ENCODE results near the gene SUSD3. TPM values are rescaled to one million over a fixed set of nuclear protein-coding genes. Genes with fewer than 3 reads are reported as not detected.
A peak's percentile ranks its signal among the peaks of the same experiment; 100 is the strongest.
"Not testable (repeated sequence)": the region's sequence is repeated elsewhere in the genome, so short reads cannot be mapped to it uniquely, and the experiment has no call there.

The SUSD3 gene
- polyA plus RNA-seq, 6 donors from 2014 or later: 35.3 to 70.1 (median 52.5) TPM

DNA sequence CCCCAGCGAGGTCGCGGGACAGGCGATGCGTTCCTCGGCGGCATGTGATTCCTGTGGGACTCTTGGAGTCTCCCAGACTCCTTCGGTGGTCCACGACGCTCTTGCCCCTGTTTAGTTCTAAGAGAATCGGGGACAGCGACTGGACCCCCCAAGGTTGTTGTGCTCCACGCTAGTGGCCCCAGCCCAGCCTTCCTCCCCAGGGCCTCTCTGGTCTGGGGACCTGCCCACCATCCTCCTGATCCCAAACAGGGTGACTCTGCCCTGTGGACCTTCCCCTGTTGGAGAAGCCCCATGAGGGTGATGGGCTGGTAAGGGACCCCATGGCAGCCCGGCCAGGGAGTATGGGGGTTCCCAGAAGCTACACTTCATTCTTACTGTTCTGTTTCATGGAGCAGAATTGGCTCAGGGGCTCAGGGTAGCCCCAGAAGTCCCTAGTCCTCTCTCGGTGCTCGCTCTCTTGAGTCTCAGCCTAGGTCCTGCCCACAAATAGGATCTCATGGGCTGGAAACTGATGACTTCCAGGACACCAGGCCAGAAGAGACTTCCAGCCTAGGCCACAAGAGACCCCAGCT is 38.4 kb downstream of the SUSD3 start:
- H3K9me3 Mint-ChIP-seq: no peaks in the 10 kb centered on the region
- peaks cover 45 to 62% (median 55%) of the 10 kb centered on the region in 3 donors for H3K4me1 Mint-ChIP-seq
- DNase-seq: no peak
- no peaks in the 10 kb centered on the region for H3K36me3 Mint-ChIP-seq
- peak overlapping the region; percentile 64 to 93 (median 78) for H3K27ac Mint-ChIP-seq
- H3K27me3 Mint-ChIP-seq: no peaks in the 10 kb centered on the region
- no peak for ATAC-seq (ENCODE audit: low read depth in 2 of 2)
- peak overlapping the region; percentile 83 to 91 (median 88) for H3K4me3 Mint-ChIP-seq

DNA sequence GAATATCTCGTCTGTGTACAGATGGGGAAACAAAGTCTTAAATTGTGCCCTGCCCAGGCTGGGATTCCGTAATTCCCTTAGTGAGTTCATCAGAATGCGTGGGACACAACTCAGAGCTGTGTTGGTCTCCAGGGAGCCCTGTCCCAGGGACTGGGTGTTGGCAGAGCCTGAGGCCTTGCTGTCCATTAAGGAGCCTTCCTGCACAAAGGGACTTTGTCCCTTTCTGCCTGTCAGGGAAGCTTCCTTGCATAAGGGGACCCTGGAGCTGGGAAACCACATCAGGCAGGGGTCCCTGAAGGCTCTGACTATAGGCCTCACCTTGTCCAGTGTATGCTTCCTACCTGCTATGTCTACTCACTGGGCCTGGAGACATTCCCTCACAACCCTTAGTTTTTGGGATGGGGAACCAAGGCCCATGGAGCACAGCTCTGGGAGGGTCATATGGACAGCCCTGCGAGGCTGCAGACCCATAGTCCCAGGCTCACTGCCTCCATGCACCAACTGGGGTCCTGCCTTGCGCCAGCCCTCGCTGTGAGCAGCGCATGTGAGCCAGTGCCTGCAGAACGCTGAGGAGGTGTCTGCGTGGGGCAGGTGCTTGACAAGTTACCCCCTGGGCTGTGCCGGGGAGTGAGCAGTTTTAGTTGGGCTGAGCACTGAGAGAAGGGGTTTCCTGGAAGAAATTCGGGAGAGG is 39.2 kb downstream of the SUSD3 start:
- Mint-ChIP-seq H3K27me3 (no peaks in the 10 kb centered on the region), H3K27ac (peak overlapping the region in 5 of 6 donors; percentile 73 to 93 (median 85)), H3K9me3 (no peaks in the 10 kb centered on the region), H3K4me1 (peaks cover 38 to 55% (median 49%) of the 10 kb centered on the region in 3 donors), H3K36me3 (no peaks in the 10 kb centered on the region), H3K4me3 (peak overlapping the region; percentile 83 to 91 (median 88))
- no peak for DNase-seq
- ATAC-seq (ENCODE audit: low read depth in 2 of 2): no peak

DNA sequence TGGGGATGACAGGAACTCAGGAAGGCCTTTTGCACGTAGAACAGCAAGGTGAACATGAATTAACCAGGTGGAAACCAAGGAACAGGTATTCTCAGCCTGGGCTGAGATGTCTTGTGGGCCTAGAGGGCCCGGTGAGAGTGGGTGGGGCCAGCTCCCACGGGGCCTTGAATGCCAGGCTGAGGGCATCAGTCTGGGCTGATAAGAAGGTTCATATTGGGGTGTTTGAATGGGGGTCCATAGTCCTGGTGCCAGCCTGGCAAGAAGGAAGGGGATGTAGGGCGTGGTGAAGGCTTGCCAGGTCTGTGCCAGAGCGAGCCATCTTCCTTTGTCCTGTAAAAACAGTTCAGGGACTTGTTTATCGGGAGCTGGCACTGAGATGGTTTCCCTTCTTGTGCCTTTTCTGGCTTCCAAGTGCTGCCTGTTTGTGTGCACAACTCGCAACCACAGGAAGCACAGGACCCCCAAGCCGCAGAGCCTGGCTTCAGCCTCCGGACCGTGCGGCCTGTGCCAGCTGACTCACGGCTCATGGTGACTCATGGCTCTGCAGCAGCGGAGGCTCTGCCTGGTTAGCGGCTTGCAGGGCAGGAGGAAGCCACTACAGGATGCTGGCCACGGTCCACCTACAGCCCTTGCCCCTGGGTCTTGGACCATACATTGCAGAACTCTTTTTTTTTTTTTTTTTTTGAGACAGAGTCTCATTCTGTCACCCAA is 39.9 kb downstream of the SUSD3 start:
- ATAC-seq (ENCODE audit: low read depth in 2 of 2) (no peak), DNase-seq (peak; percentile 26)
- Mint-ChIP-seq H3K27ac (peak overlapping the region in 5 of 6 donors; percentile 34 to 93 (median 85)), H3K36me3 (no peaks in the 10 kb centered on the region), H3K4me3 (peak overlapping the region; percentile 47 to 91 (median 86)), H3K4me1 (peaks cover 30 to 47% (median 41%) of the 10 kb centered on the region in 3 donors), H3K27me3 (no peaks in the 10 kb centered on the region), H3K9me3 (peaks cover 0 to 1% (median 0%) of the 10 kb centered on the region in 7 donors)

DNA sequence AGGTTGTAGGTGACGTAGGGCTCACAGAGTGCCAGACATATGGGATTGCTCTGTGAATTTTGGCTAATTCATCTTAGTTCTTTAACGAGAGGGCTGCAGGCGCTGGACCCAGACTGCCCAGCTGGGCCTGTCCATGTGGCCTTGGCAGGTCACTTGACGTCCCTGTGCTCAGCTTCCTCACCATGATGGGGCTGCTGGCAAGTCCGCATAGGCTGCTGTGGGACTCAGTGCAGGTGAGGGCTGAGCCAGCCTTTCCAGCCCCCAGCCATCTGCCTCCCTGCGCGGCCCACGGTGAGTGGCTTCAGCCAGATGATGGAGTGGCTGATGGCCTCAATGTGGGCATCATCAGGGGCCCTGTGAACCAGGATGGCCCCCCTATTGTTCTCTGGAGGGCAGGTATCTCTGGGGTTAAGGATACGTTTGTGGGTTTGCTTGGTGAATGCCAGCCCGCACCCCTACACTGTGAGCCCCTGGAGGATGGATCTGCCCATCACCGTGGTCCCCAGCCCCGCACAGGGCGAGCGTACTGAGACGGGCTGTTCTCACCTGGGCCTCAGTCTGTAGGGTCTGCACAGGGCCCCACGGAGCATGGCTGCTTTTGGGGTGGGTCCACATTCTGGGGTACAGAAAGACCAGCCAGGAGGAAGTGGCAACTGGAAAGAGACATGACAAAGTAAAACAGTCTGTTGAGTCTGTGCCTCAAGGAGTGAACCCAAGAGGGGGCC is 41.2 kb downstream of the SUSD3 start:
- no peaks in the 10 kb centered on the region for H3K27me3 Mint-ChIP-seq
- H3K27ac Mint-ChIP-seq: no peak overlapping the region
- peaks cover 7 to 8% of the 10 kb centered on the region in 2 donors for H3K36me3 Mint-ChIP-seq
- peak overlapping the region in 5 of 8 donors; percentile 11 to 83 (median 58) for H3K4me3 Mint-ChIP-seq
- DNase-seq (no peak), ATAC-seq (ENCODE audit: low read depth in 2 of 2) (no peak)
- peaks cover under 1 to 14% (median 10%) of the 10 kb centered on the region in 7 donors for H3K9me3 Mint-ChIP-seq
- H3K4me1 Mint-ChIP-seq: peaks cover 19 to 35% (median 28%) of the 10 kb centered on the region in 3 donors

DNA sequence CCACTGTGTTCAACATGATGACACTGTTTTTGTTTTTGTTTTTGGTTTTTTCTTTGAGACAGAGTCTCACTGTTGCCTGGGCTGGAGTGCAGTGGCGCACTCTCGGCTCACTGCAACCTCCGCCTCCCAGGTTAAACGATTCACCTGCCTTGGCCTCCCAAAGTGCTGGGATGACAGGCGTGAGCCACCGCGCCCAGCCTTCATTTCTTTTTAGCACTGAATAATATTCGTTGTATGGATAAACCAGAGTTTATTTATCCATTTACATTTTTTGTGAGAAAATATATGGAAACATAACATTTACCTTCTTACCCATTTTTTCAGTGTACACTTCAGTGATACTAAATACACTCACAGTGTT is 41.8 kb downstream of the SUSD3 start:
- DNase-seq (no peak), ATAC-seq (ENCODE audit: low read depth in 2 of 2) (no peak)
- Mint-ChIP-seq H3K4me3 (peak overlapping the region in 2 of 8 donors; percentile 37 to 43), H3K36me3 (peaks cover 9 to 13% of the 10 kb centered on the region in 2 donors), H3K9me3 (peaks cover 2 to 19% (median 14%) of the 10 kb centered on the region in 7 donors), H3K27ac (no peak overlapping the region), H3K27me3 (no peaks in the 10 kb centered on the region), H3K4me1 (peaks cover 19 to 32% (median 23%) of the 10 kb centered on the region in 3 donors)

DNA sequence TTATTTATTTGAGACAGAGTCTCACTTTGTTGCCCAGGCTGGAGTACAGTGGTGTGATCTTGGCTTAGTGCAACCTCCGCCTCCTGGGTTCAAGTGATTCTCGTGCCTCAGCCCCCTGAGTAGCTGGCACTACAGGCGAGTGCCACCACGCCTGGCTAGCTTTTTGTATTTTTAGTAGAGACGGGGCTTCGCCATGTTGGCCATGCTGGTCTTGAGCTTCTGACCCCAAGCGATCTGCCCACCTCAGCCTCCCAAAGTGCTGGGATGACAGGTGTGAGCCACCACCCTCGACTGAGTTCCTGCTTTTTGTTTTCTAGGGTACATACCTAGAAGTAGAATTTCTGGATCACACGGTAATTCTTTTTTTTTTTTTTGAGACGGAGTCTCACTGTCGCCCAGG is 42.6 kb downstream of the SUSD3 start:
- DNase-seq; H3K27ac Mint-ChIP-seq; ATAC-seq (ENCODE audit: low read depth in 2 of 2); H3K27me3 Mint-ChIP-seq; H3K4me3 Mint-ChIP-seq: not testable (repeated sequence)
- Mint-ChIP-seq H3K4me1 (peaks cover 19 to 32% (median 29%) of the 10 kb centered on the region in 3 donors), H3K9me3 (peaks cover 2 to 19% (median 14%) of the 10 kb centered on the region in 7 donors), H3K36me3 (peaks cover 9 to 13% of the 10 kb centered on the region in 2 donors)

DNA sequence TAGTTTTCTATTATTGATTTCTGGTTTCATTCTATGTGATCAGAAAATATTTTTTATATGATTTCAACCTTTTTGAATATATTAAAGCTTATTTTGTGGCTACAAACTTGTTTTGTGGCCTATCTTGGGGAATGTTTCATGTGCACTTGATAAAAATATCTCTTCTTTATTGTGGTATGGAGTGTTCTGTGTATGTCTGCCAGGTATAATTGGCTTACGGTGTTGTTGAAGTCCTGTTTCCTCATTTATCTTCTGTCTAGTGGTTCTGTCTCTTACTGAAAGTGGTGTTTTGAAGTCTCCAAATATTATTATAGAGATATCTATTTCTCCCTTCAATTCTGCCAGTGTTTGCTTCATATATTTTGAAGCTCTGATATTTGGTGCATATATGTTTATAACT is 47.1 kb downstream of the SUSD3 start:
- Mint-ChIP-seq H3K27ac (no peak overlapping the region), H3K4me1 (peaks cover 18 to 23% (median 20%) of the 10 kb centered on the region in 3 donors), H3K4me3 (no peak overlapping the region), H3K36me3 (peaks cover 9 to 15% of the 10 kb centered on the region in 2 donors), H3K27me3 (no peaks in the 10 kb centered on the region), H3K9me3 (peaks cover 2 to 19% (median 14%) of the 10 kb centered on the region in 7 donors)
- ATAC-seq (ENCODE audit: low read depth in 2 of 2): no peak
- DNase-seq: no peak

DNA sequence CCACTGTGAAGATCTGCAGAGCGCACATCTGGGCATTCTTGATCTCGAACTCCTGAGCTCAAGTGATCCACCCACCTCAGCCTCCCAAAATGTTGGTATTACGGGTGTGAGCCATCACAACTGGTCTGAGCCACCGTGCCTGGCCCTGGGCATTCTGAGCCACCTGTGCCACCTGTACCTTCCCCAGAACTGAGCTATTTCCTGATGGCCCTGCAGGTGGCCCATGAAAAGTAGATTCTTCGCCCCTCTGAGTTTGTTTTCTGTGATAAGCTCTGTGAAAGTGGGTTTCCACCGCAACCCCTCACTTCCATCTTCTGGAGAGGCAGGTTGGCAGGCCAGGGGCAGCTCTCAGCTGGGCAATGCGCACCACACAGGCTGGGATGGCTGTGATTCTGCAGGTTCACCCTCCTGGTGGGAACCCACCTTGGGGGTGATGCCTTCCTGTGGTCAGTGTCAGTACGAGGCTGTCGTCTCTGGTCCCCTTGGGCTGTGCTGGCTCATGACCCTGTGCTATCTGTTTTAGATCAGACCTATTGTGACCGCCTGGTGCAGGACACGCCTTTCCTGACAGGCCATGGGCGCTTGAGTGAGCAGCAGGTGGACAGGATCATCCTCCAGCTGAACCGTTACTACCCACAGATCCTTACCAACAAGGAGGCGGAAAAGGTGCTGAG is 48.8 kb downstream of the SUSD3 start:
- DNase-seq: no peak
- Mint-ChIP-seq H3K4me3 (no peak overlapping the region), H3K36me3 (peaks cover 9 to 21% of the 10 kb centered on the region in 2 donors), H3K9me3 (peaks cover 2 to 19% (median 14%) of the 10 kb centered on the region in 7 donors), H3K27me3 (no peaks in the 10 kb centered on the region), H3K4me1 (peaks cover 25 to 40% (median 30%) of the 10 kb centered on the region in 3 donors), H3K27ac (peak overlapping the region in 1 of 6 donors; percentile 47)
- ATAC-seq (ENCODE audit: low read depth in 2 of 2): no peak

DNA sequence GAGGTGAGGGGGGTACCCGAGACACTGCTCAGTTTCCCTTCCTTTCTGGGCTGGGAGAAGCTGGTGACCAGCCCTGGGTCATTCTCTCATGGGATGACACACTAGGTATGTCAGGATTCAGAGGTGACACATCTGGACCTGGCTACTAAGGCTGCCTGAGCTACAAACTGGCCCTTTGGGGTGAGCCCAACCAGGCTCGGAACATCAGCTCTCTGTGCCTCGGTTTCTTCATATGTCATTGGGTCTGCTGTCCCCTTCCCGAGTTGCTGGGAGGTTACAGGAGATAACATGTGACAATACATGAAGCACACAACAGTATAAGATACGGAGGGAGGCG is 49.3 kb downstream of the SUSD3 start:
- Mint-ChIP-seq H3K27ac (no peak overlapping the region), H3K9me3 (peaks cover 2 to 19% (median 14%) of the 10 kb centered on the region in 7 donors), H3K4me1 (peaks cover 25 to 44% (median 30%) of the 10 kb centered on the region in 3 donors), H3K4me3 (peak overlapping the region in 1 of 8 donors; percentile 34), H3K36me3 (peaks cover 9 to 21% of the 10 kb centered on the region in 2 donors), H3K27me3 (no peaks in the 10 kb centered on the region)
- DNase-seq (no peak), ATAC-seq (ENCODE audit: low read depth in 2 of 2) (no peak)

DNA sequence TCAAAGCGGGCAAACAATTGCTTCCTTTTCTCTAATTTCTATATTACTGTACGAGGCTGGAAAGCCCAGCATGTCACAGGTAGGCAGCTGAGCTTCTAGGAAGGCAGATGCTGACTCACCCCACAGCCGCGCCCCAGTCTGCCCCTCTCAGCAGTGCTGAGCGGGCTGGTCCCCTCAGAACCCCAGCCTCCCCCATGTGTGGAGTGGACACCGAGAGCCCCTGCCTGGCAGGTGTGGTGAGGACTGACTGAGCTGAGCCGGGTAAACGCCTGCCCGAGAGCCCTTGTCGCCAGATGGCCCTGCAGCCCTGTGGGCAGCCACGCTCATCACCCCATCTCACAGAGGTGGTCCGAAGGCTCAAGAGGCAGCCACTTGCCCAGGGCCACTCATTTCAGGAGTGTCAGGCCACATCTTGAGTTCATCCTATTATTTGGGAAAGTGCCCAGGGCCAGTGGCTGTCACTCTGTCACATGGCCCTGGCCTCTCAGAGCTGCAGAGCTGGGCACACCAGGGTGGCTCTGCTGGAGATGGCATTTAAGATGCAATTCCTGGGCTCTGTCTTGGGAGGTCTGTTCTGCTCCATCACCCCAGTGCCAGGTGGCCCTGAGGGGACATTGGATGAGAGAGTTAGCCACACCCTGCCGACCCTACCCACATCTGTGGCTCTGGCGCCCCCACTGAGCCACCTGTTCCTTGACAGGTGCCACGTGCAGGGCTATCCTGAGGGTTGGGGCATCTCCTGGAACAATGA is 50.0 kb downstream of the SUSD3 start:
- no peak overlapping the region for H3K27ac Mint-ChIP-seq
- peaks cover 9 to 21% of the 10 kb centered on the region in 2 donors for H3K36me3 Mint-ChIP-seq
- H3K9me3 Mint-ChIP-seq: peaks cover 2 to 17% (median 13%) of the 10 kb centered on the region in 7 donors
- H3K4me1 Mint-ChIP-seq: peaks cover 25 to 44% (median 30%) of the 10 kb centered on the region in 3 donors
- DNase-seq: no peak
- ATAC-seq (ENCODE audit: low read depth in 2 of 2): no peak
- no peak overlapping the region for H3K4me3 Mint-ChIP-seq
- no peaks in the 10 kb centered on the region for H3K27me3 Mint-ChIP-seq

DNA sequence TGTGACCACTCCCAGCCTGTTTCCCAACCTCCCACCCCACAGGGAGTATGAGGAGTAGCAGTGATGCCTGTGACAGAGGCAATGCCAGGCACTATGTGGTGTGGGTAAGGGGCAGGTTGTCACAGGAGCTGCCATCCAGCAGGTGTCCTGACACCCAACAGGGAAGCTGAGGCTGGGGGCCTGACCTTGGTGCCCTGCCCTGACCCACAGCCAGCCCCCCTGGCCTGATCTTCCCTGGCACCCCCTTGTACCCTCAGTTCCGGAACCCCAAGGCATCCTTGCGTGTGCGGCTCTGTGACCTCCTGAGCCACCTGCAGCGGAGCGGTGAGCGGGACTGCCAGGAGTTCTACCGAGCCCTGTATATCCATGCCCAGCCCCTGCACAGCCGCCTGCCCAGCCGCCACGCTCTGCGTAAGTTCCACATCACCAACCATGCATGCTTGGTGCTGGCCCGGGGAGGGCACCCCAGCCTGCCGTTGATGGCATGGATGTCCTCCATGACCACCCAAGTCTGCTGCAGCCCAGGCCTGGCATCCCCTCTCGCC is 51.9 kb downstream of the SUSD3 start:
- no peaks in the 10 kb centered on the region for H3K27me3 Mint-ChIP-seq
- H3K36me3 Mint-ChIP-seq: peaks cover 0 to 8% of the 10 kb centered on the region in 2 donors
- H3K4me1 Mint-ChIP-seq: peaks cover 21 to 49% (median 30%) of the 10 kb centered on the region in 3 donors
- H3K9me3 Mint-ChIP-seq: peaks cover 0 to 3% (median 0%) of the 10 kb centered on the region in 7 donors
- ATAC-seq (ENCODE audit: low read depth in 2 of 2) (peak in 1 of 2 donors; percentile 18), DNase-seq (no peak)
- no peak overlapping the region for H3K4me3 Mint-ChIP-seq
- H3K27ac Mint-ChIP-seq: peak overlapping the region in 2 of 6 donors; percentile 32 to 39

DNA sequence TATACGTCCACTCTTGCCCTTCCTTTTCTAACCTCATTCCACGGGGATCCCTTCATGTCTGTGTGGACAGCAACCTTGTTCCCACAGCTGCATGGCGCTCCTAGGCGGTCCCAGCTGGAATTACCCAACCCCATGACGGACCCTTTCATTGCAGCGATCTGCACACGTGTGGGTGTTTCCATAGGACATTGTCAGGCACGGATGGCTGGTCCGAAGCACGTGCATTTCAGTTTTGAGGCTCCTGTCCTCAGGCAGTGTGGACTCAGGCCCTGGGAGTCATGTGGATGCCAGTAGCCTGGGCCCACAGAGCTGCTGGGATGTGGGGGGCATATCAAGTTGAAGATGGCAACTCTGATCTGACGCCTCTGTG is 52.5 kb downstream of the SUSD3 start:
- no peaks in the 10 kb centered on the region for H3K27me3 Mint-ChIP-seq
- H3K9me3 Mint-ChIP-seq: no peaks in the 10 kb centered on the region
- peak overlapping the region in 3 of 6 donors; percentile 32 to 65 (median 62) for H3K27ac Mint-ChIP-seq
- ATAC-seq (ENCODE audit: low read depth in 2 of 2): no peak
- H3K4me1 Mint-ChIP-seq: peaks cover 21 to 43% (median 30%) of the 10 kb centered on the region in 3 donors
- DNase-seq: no peak
- peak overlapping the region in 2 of 8 donors; percentile 1 to 16 for H3K4me3 Mint-ChIP-seq
- H3K36me3 Mint-ChIP-seq: peaks cover 0 to 8% of the 10 kb centered on the region in 2 donors
